ELF-1 (cell line): ENCODE data around the gene RAB26.
"Not testable (repeated sequence)": the region's sequence is repeated elsewhere in the genome, so short reads cannot be mapped to it uniquely, and the experiment has no call there.

Experiments used
- DNase-seq: peaks from one replicate; pipeline ENCODE4 v3.0.0-alpha.2; 2016; ENCODE audit warnings: low read depth, low spot score

RAB26 gene

DNA sequence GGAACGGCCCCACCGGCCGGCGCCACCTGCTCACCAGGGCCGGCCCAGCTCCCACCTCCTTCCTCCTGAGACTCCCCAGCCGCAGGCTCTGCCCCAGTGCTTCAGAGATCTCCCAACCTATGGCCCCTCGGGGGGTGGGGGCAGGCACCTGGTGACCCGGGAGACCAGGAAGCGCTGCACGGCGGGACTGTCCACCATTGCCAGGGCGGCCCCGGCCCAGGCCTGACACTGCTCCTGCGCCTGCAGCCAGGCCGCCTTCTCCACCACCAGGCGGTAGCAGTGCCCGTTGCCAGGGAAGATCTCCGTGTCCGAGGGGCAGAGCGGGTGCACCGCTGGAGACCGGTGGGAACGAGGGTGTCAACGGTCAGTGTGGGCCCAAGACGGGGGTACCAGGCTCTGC is 31.1 kb upstream of the RAB26 start:
- not testable (repeated sequence) for DNase-seq

- DNase-seq, result not testable (repeated sequence)
These were observed 30.3 kb upstream of the RAB26 start for GRCh38 chr16:2117960-2118722.

DNA sequence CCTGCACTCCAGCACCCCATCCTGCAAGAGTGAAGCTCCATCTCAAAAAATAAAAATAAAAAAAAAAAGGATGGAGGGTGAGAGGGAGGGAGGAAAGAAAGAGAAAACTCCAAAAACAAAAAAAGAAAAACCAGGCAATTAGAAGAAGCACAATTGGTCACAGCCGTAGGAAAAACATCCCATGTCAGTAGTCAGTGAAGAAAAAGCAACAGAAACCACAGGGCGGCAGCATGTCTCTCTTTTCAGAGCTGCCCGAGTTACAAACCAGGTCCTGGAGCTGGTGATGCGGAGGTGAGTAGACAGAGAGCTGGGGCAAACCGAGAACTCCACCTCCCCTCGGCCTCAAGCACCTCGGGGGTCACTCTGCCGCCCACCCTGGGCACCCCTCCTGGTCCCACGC is 27.1 kb upstream of the RAB26 start:
- peak; percentile 47 for DNase-seq

DNA sequence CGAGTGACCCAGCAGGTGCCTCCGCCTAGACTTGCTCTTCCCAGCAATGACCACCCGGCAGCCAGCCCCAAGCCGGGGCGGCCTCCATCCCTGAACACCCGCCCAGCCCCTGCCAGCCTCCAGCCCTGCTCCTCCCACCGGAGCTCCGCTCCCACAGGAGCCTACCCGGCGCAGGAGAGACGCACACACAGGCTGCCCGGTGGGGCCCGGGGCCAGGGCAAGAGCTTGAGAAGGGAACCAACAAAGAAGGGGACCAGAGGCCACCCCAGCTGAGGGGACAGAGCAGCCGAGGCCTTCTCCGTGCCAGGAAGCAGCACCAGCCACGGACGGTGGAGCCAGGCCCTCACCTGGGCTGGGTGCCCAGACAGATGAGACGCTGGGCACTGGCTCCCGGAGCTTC is 26.6 kb upstream of the RAB26 start:
- no peak for DNase-seq

DNA sequence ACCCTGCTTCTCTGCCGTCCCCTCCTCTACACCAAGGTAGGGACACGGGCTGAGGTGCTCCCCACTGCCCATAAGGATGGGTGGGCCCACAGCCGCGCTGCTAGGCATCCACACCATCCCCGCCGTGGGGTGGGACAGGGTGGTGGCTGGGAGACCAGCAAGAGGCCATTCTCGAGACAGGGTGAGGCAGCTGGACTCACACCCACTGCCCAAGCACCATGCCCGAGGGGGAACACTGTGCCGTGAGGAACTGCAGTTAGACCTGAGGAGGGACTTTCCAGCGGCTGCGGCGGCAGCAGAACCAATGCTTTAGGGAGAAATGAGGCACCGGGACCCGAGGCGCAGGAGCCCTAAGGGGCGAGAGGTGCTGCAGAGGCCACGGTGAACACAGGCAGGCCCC is 26.0 kb upstream of the RAB26 start:
- DNase-seq, result no peak

GRCh38 chr16:2122934-2123683 is 25.3 kb upstream of the RAB26 start:
- DNase-seq, result not testable (repeated sequence)

GRCh38 chr16:2123706-2124376 is 24.6 kb upstream of the RAB26 start:
- not testable (repeated sequence) for DNase-seq

- DNase-seq, result not testable (repeated sequence)
These were observed 24.1 kb upstream of the RAB26 start for GRCh38 chr16:2124377-2124693.

DNA sequence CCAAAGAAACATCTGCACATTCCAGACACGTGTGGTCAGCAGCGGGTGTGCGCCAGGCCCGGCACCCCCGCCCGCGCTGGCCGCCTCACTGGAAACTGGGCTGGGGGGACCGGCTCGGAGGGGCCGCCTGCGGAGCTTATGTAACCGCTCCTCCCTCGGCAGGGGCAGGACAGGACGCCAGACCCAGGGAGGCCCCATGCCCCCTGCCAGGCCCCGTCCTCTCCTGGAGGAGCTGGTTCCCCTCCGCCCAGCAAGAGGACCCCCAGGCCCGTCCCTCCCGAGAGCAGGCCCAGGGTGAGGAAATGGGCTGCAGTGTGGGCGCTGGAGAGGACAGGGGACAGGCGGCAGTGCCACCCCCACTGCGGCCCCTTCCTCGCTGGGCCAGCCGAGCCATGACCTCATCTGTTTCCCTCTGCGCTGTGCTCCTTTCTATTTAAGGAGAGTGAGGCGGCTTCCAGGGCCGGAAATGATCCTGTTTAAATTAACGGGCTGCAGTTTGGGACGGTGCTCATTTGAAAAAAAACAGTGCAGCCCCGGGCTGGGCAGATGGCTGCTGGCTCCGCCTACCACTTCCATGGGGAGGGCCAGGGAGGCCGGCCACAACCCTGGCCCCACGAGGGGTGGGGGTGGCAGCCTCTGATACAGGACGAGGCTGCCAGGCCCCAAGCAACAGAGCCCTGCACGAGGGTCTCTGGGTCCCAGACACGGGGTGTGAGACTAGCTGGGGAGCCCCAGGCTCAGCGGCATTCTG is 23.6 kb upstream of the RAB26 start:
- peak; percentile 88 for DNase-seq

DNA sequence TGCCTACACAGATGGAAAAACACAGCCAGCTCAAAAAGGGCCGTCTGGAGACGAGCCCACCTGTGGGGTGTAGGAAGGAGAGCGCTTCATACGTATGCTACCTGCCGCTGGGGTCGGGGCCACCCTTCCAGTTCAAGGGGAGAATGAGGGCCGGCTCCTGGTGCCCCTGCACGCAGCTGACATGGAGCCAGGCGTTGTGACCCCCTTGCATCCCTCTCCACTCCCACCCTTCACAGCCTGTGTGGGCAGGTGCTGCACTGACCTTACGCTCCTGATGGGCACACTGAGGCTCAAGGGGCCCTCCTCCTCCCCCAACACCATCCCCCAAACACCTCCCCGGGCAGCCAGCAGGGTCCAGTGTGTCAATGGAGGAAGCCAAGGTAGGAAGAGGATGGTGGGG is 22.8 kb upstream of the RAB26 start:
- not testable (repeated sequence) for DNase-seq

GRCh38 chr16:2126161-2126743 is 22.2 kb upstream of the RAB26 start:
- DNase-seq, result not testable (repeated sequence)

DNA sequence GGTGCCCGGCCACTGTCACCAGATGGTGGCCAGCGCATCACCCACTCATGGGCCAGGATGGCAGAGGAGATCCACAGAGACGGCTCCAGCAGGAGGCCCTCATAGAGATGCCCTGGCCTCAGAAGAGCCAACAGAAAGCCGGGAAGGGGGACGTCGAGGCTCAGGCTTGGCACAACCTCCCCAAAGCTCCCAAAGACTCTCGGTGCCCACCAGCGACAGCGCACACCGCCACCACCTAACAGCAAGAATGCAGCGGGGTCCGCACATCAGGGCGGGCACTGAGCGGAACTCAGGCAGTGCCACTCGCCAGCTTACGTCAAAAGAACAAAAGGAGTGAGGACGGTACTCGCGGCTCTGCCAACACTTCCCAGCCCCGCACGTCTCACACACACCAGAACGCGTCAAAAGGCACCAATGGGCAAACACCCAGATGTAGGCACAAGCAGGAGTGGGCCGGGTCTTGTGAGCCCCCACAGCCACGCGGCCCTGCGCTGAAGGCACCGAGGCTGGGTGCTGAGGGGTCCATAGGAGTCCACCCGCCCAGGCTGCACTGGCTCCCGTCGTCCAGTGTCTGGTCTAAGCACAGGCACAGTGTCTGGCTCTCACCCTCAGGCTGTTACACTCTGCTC is 21.4 kb upstream of the RAB26 start:
- peak; percentile 17 for DNase-seq

DNA sequence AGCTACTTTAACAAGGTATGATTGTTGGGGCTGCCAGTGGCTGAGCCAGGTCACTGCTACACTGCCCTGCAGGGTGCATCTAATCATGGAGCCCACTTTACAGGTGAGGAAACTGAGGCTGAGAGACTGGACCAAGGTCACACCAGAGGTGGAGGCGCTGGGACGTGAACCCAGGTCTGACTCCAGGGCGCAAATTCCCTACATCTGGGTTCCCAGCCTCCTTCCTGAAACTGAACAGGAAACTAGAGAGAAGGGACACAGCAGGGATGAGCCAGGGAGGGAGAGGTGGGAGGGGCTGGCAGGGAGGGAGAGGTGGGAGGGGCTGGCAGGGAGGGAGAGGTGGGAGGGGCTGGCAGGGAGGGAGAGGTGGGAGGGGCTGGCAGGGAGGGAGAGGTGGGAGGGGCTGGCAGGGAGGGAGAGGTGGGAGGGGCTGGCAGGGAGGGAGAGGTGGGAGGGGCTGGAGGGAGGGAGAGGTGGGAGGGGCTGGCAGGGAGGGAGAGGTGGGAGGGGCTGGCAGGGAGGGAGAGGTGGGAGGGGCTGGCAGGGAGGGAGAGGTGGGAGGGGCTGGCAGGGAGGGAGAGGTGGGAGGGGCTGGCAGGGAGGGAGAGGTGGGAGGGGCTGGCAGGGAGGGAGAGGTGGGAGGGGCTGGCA is 20.7 kb upstream of the RAB26 start:
- peak; percentile 52 for DNase-seq

- not testable (repeated sequence) for DNase-seq
These were observed 19.2 kb upstream of the RAB26 start for GRCh38 chr16:2129251-2129650.

DNA sequence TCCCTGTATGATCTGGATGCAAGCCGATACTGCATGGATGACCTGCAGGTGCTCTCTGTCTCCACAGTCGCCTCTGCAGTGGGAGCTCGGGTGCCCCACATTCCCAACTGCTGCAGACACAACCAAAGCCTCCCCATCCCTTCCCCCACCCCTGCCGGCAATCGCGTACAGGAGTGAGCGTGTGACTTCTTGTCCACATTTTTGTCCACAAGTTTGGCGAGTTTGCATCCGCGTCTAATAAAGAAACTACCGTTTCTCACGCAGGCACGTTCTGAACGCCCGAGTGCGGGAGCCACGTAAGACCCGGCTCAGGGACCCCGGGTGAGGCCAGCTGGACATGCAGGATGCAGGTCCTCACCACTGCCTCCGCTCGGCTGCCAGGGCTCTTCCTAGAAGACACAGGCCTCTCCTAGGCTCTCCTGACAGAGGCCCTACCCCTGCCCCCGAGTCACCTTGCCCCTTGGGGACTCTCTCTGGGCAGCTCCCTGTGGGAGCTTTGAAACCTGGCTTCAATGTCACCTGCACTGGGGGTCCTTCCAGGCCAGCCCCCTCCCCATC is 18.5 kb upstream of the RAB26 start:
- not testable (repeated sequence) for DNase-seq

DNA sequence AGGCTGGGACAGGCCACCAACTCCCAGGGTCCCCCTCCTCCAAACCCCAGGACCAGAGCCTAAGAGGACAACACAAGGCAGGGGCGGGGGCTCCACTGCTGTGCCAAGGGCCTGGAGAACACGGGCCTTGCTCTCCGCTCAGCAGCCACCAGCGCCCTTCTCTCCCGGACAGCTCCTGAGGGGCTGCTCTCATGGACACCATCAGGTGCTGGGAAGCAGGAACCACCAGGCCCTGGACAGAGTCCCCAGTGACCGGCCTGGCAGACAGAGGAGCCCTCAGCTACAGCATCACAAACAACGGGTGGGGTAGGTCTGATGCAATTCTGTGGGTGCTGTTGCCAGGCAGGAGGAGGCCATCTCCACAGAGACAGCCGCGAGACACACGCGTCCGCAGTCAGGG is 14.6 kb upstream of the RAB26 start:
- not testable (repeated sequence) for DNase-seq

DNA sequence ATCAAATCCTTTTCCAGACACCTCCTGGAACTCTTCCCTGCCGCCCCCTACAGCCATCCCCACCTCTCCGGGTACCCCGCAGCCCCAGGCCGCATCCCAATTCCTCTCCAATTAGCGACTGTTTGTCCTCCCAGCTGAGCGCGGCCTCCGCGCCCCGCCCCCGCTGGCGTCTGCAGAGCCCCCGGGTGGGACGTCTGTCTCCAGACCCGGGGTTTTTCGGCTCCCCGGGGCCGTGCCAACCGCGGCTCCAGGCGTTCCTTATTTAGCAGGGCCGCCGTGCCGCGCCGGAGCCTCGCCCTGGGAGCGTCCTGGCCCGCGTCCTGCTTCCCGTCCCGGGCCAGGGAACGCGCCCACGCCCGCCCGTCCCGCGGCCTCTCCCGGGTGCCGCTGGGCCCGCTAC is 13.4 kb upstream of the RAB26 start:
- DNase-seq, result not testable (repeated sequence)

GRCh38 chr16:2135770-2136490 is 12.5 kb upstream of the RAB26 start, which contains the start of gene PKD1:
Gene PKD1 (minus strand): TSS chr16:2135898. CDS start chr16:2135689, 209 bp downstream.
- DNase-seq, result peak; percentile 92
